HepG2 (cell line): ENCODE measurements around the gene AMER3. TPM values are rescaled to one million over a fixed set of nuclear protein-coding genes. Genes with fewer than 3 reads are reported as not detected.

ENCODE experiments used
- ATF4 ChIP-seq, 2 experiments: fragments of 450-650 bp in 1 of 2; sonication (generic) in 1 of 2; formaldehyde crosslinking; IDR thresholded peaks; 2 replicates each; pipeline versions ENCODE4 v1.5.0 to v1.8.0; 2020 to 2022; ENCODE audit warnings: mild to moderate bottlenecking in 1 of 2, missing genetic modification reagents in 1 of 2
- DNMT1 ChIP-seq: sonication (generic); formaldehyde crosslinking; IDR thresholded peaks from 2 replicates; pipeline ENCODE4 v1.5.1; 2020; ENCODE audit warnings: mild to moderate bottlenecking, missing genetic modification reagents
- ELF4 ChIP-seq: sonication (generic); formaldehyde crosslinking; IDR thresholded peaks from 2 replicates; pipeline ENCODE4 v1.5.0; 2020; ENCODE audit warnings: missing genetic modification reagents, mild to moderate bottlenecking, moderate library complexity, borderline replicate concordance
- ESRRA ChIP-seq: sonication (generic); formaldehyde crosslinking; IDR thresholded peaks from 2 replicates; pipeline ENCODE4 v1.5.1; 2020; ENCODE audit warnings: mild to moderate bottlenecking, low read depth, missing genetic modification reagents
- ETS1 ChIP-seq: sonication (generic); formaldehyde crosslinking; IDR thresholded peaks from 2 replicates; pipeline ENCODE4 v1.4.0; 2020; ENCODE audit warnings: missing genetic modification reagents
- MAFG ChIP-seq: sonication (generic); formaldehyde crosslinking; IDR thresholded peaks from 2 replicates; pipeline ENCODE4 v1.5.1; 2020; ENCODE audit warnings: mild to moderate bottlenecking, missing genetic modification reagents
- MBNL3 ChIP-seq: fragments of 250-450 bp; sonication (Bioruptor Pico); conservative IDR thresholded peaks from 2 replicates; pipeline ENCODE4 v1.8.0; 2022; ENCODE audit warnings: mild to moderate bottlenecking, inconsistent platforms
- MED13 ChIP-seq: sonication (generic); formaldehyde crosslinking; IDR thresholded peaks from 2 replicates; pipeline ENCODE4 v1.5.0; 2020; ENCODE audit warnings: missing genetic modification reagents
- MIER2 ChIP-seq: IDR thresholded peaks from 2 replicates; pipeline ENCODE4 v1.6.1; 2016; ENCODE audit warnings: missing biosample characterization, missing genetic modification reagents
- NFKB2 ChIP-seq: sonication (generic); formaldehyde crosslinking; IDR thresholded peaks from 2 replicates; pipeline ENCODE4 v1.4.0; 2020; ENCODE audit warnings: missing genetic modification reagents, borderline replicate concordance
- SNAI1 ChIP-seq: sonication (generic); formaldehyde crosslinking; IDR thresholded peaks from 2 replicates; pipeline ENCODE4 v1.5.0; 2020; ENCODE audit warnings: mild to moderate bottlenecking, missing genetic modification reagents, borderline replicate concordance
- WIZ ChIP-seq: sonication (generic); formaldehyde crosslinking; IDR thresholded peaks from 2 replicates; pipeline ENCODE4 v1.5.1; 2020; ENCODE audit warnings: mild to moderate bottlenecking, missing genetic modification reagents
- ZEB1 ChIP-seq: IDR thresholded peaks from 2 replicates; pipeline ENCODE4 v1.6.1; 2012; ENCODE audit warnings: mild to moderate bottlenecking, low read depth, inconsistent platforms; ENCODE audit not compliant: insufficient replicate concordance
- ZKSCAN8 ChIP-seq: IDR thresholded peaks from 2 replicates; pipeline ENCODE4 v1.6.1; 2016; ENCODE audit warnings: borderline replicate concordance, missing genetic modification reagents, missing compliant biosample characterization
- ZNF34 ChIP-seq: sonication (generic); formaldehyde crosslinking; IDR thresholded peaks from 2 replicates; pipeline ENCODE4 v1.4.0; 2020; ENCODE audit warnings: mild to moderate bottlenecking, missing genetic modification reagents, borderline replicate concordance
- ZNF350 ChIP-seq: sonication (generic); formaldehyde crosslinking; IDR thresholded peaks from 2 replicates; pipeline ENCODE4 v1.4.0; 2020; ENCODE audit warnings: mild to moderate bottlenecking, low read depth, missing genetic modification reagents, borderline replicate concordance
- ZNF432 ChIP-seq: sonication (generic); formaldehyde crosslinking; IDR thresholded peaks from 2 replicates; pipeline ENCODE4 v1.5.0; 2020; ENCODE audit warnings: missing genetic modification reagents, mild to moderate bottlenecking, borderline replicate concordance
- ZNF569 ChIP-seq: sonication (generic); formaldehyde crosslinking; IDR thresholded peaks from 2 replicates; pipeline ENCODE4 v1.5.0; 2020; ENCODE audit warnings: mild to moderate bottlenecking, missing genetic modification reagents, moderate library complexity, borderline replicate concordance
- ZNF597 ChIP-seq: sonication (generic); formaldehyde crosslinking; IDR thresholded peaks from 2 replicates; pipeline ENCODE4 v1.5.0; 2020; ENCODE audit warnings: missing genetic modification reagents
- ZNF7 ChIP-seq: IDR thresholded peaks from 2 replicates; pipeline ENCODE4 v1.6.1; 2016; ENCODE audit warnings: missing biosample characterization, missing genetic modification reagents
- polyA plus RNA-seq, 8 experiments: library from polyadenylated mRNA; depleted of rRNA in 3 of 8; stranded (reverse) in 7 of 8; unstranded in 1 of 8; fragments of >200 nt; fragmentation: Illumina TruSeq in 4 of 8; extraction: Trizol in 4 of 8; gene quantifications; 2 replicates each; pipeline versions ENCODE4 v1.2.1 to v1.2.3, GENCODE V29; 2011 to 2016; ENCODE audit warnings: low read depth in 4 of 8, missing spikeins in 1 of 8, mixed read lengths in 1 of 8; ENCODE audit not compliant: insufficient read depth in 1 of 8
- total RNA-seq, 5 experiments: library from RNA; depleted of rRNA; stranded (reverse); fragments of >200 nt; fragmentation: Illumina TruSeq; extraction: Trizol; gene quantifications; 2 replicates each; pipeline ENCODE4 v1.2.3, GENCODE V29; 2016; ENCODE audit warnings: low read depth in 1 of 5
- TF ChIP-seq, protein P1 (sequence below): sonication (generic); formaldehyde crosslinking; IDR thresholded peaks from 2 replicates; pipeline ENCODE4 v1.5.1; 2020; ENCODE audit warnings: mild to moderate bottlenecking, missing genetic modification reagents, borderline replicate concordance
- TF ChIP-seq, protein P2 (sequence below): IDR thresholded peaks from 2 replicates; pipeline ENCODE4 v1.6.1; 2016

The AMER3 gene
- total and polyA plus RNA-seq, 2 of the 13 experiments (the other 11 are each of a cell fraction or from before 2014, with no cell fraction given) = not detected

GRCh38 chr2:130797493-130798435 is 42.4 kb downstream of the AMER3 start (continued):
- TF ChIP-seq ATF4 (CRISPR knock-in tag; IDR thresholded peaks at IDR 0.05) (no peak), ZNF597 (CRISPR knock-in tag) (no peak), MBNL3 (CRISPR knock-in tag) (no peak), ZNF569 (CRISPR knock-in tag) (peak; percentile 83; the same call in 1 of the 2 replicates), DNMT1 (CRISPR knock-in tag) (peak; percentile 90; the same call in 1 of the 2 replicates), MAFG (0 out of 2 replicates have a peak, but pooled peaks have one; percentile 25), MED13 (CRISPR knock-in tag) (no peak), ETS1 (CRISPR knock-in tag) (no peak), ELF4 (CRISPR knock-in tag) (no peak), ZNF34 (CRISPR knock-in tag) (0 out of 2 replicates have a peak, but pooled peaks have one; percentile 44), ZNF350 (0 out of 2 replicates have a peak, but pooled peaks have one; percentile 19), ZKSCAN8 (no peak), MIER2 (peak; percentile 37), WIZ (CRISPR knock-in tag) (peak; percentile 81; the same call in 1 of the 2 replicates), NFKB2 (CRISPR knock-in tag) (no peak; the same call in 1 of the 2 replicates), ESRRA (CRISPR knock-in tag) (peak; percentile 53; the same call in 1 of the 2 replicates), ZEB1 (no peak), ZNF7 (CRISPR knock-in tag) (no peak), ZNF432 (CRISPR knock-in tag) (no peak), SNAI1 (CRISPR knock-in tag) (no peak)
- TF ChIP-seq, protein P1, sequence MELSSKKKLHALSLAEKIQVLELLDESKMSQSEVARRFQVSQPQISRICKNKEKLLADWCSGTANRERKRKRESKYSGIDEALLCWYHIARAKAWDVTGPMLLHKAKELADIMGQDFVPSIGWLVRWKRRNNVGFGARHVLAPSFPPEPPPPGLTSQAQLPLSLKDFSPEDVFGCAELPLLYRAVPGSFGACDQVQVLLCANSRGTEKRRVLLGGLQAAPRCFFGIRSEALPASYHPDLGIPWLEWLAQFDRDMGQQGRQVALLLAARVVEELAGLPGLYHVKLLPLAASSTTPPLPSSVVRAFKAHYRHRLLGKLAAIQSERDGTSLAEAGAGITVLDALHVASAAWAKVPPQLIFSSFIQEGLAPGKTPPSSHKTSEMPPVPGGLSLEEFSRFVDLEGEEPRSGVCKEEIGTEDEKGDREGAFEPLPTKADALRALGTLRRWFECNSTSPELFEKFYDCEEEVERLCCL (CRISPR knock-in tag) = no peak
- TF ChIP-seq, protein P2, sequence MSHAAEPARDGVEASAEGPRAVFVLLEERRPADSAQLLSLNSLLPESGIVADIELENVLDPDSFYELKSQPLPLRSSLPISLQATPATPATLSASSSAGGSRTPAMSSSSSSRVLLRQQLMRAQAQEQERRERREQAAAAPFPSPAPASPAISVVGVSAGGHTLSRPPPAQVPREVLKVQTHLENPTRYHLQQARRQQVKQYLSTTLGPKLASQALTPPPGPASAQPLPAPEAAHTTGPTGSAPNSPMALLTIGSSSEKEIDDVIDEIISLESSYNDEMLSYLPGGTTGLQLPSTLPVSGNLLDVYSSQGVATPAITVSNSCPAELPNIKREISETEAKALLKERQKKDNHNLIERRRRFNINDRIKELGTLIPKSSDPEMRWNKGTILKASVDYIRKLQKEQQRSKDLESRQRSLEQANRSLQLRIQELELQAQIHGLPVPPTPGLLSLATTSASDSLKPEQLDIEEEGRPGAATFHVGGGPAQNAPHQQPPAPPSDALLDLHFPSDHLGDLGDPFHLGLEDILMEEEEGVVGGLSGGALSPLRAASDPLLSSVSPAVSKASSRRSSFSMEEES (CRISPR knock-in tag) = no peak
